HepG2 (cell line): ENCODE measurements around the gene MMRN2. TPM values are rescaled to one million over a fixed set of nuclear protein-coding genes. Genes with fewer than 3 reads are reported as not detected.

Experiments
- ATAC-seq: fragments of 200-7000 bp; cut with Tn5 transposase; 3 replicates; pipeline ENCODE4 v1.9.1; 2020; ENCODE audit warnings: mild to moderate bottlenecking, moderate library complexity
- BruUV-seq: library from RNA; stranded (reverse); fragments of 400-500 nt; replicated peaks from 2 replicates; lab custom pipeline; 2021; lab: Mats Ljungman, UMichigan
- CTCF ChIA-PET: fragments of 300-600 bp; formaldehyde crosslinking; extraction: SDS; loops from one replicate; lab custom pipeline; 2021; ENCODE audit warnings: low total read pairs, inconsistent platforms, low intra/inter-chr PET ratio; lab: Yijun Ruan, JAX
- POLR2A ChIA-PET: fragments of 350-600 bp; sonication (Branson Sonifier 250); formaldehyde crosslinking; loops from one replicate; lab custom pipeline; 2020; ENCODE audit warnings: antibody characterized with exemption, inconsistent platforms; lab: Yijun Ruan, JAX
- DNase-seq: peaks from one replicate; pipeline ENCODE4 v3.0.0-alpha.2; 2015; ENCODE audit warnings: low spot score
- FAIRE-seq: peaks from 3 replicates; lab custom pipeline; 2011; peaks lifted over from hg19 to GRCh38; lab: Jason Lieb, UNC
- H2AFZ ChIP-seq: one replicate; pipeline ENCODE4 v1.6.1; 2011; ENCODE audit warnings: low read length, inconsistent platforms
- H3K27ac ChIP-seq: fragments of 300-600 bp; 3 replicates; pipeline ENCODE4 v1.8.0; 2011; ENCODE audit warnings: mixed run types, mild to moderate bottlenecking, mixed read lengths, low read length, inconsistent platforms; ENCODE audit not compliant: insufficient read depth; ENCODE audit errors: extremely low read length
- H3K27me3 ChIP-seq, 2 experiments: fragments of 200-600 bp in 1 of 2; 2 replicates in 1 of 2; 3 replicates in 1 of 2; pipeline versions ENCODE4 v1.6.0 to v1.8.0; 2011; ENCODE audit warnings: low read length in 2 of 2, mild to moderate bottlenecking in 2 of 2, moderate library complexity in 2 of 2, inconsistent platforms in 1 of 2; ENCODE audit not compliant: insufficient read depth in 2 of 2, control insufficient read depth in 1 of 2
- H3K36me3 ChIP-seq, 2 experiments: fragments of 200-600 bp in 1 of 2; replicated peaks in 1 of 2; 2 replicates in 1 of 2; 3 replicates in 1 of 2; pipeline versions ENCODE4 v1.5.1 to v1.8.0; 2011; ENCODE audit warnings: low read length in 2 of 2, inconsistent platforms in 1 of 2; ENCODE audit not compliant: insufficient read depth in 2 of 2, control insufficient read depth in 1 of 2
- H3K4me1 ChIP-seq: 2 replicates; pipeline ENCODE4 v1.5.1; 2012; ENCODE audit warnings: low read length, inconsistent platforms; ENCODE audit not compliant: insufficient read depth
- H3K4me2 ChIP-seq: 2 replicates; pipeline ENCODE4 v1.6.0; 2011; ENCODE audit warnings: low read depth, low read length, inconsistent platforms
- H3K4me3 ChIP-seq, 3 experiments: fragments of 200-600 bp in 1 of 3; sonication (generic), shearing (Covaris generic) in 1 of 3; replicated peaks in 1 of 3; 2 replicates each; pipeline ENCODE4 v1.5.1; 2011 to 2016; ENCODE audit warnings: low read length in 3 of 3, inconsistent platforms in 2 of 3, low read depth in 2 of 3, mild to moderate bottlenecking in 2 of 3, control low read depth in 1 of 3, mixed read lengths in 1 of 3; ENCODE audit not compliant: insufficient read depth in 1 of 3
- H3K79me2 ChIP-seq: one replicate; pipeline ENCODE4 v1.6.1; 2011; ENCODE audit warnings: low read length, inconsistent platforms; ENCODE audit not compliant: insufficient read depth
- H3K9ac ChIP-seq: 2 replicates; pipeline ENCODE4 v1.6.0; 2011; ENCODE audit warnings: mild to moderate bottlenecking, low read depth, low read length, inconsistent platforms; ENCODE audit not compliant: insufficient read depth
- H3K9me3 ChIP-seq: 2 replicates; pipeline ENCODE4 v1.5.1; 2012; ENCODE audit warnings: mild to moderate bottlenecking, low read length
- H4K20me1 ChIP-seq: 2 replicates; pipeline ENCODE4 v1.6.0; 2011; ENCODE audit warnings: inconsistent platforms, mild to moderate bottlenecking, low read length, moderate library complexity; ENCODE audit not compliant: insufficient read depth
- CENPBD1 ChIP-seq: sonication (generic); formaldehyde crosslinking; IDR thresholded peaks from 2 replicates; pipeline ENCODE4 v1.8.0; 2022; ENCODE audit warnings: missing genetic modification reagents, low read depth, mild to moderate bottlenecking, borderline replicate concordance
- RFX1 ChIP-seq: fragments of 450-650 bp; IDR thresholded peaks from 2 replicates; pipeline ENCODE4 v1.6.1; 2017
- SNAI1 ChIP-seq: sonication (generic); formaldehyde crosslinking; IDR thresholded peaks from 2 replicates; pipeline ENCODE4 v1.5.0; 2020; ENCODE audit warnings: mild to moderate bottlenecking, missing genetic modification reagents, borderline replicate concordance
- ZNF615 ChIP-seq: sonication (generic); formaldehyde crosslinking; IDR thresholded peaks from 2 replicates; pipeline ENCODE4 v1.5.0; 2020; ENCODE audit warnings: mild to moderate bottlenecking, missing genetic modification reagents, borderline replicate concordance
- ZNF670 ChIP-seq: sonication (generic); formaldehyde crosslinking; IDR thresholded peaks from 2 replicates; pipeline ENCODE4 v1.8.0; 2022; ENCODE audit warnings: mild to moderate bottlenecking, missing genetic modification reagents, borderline replicate concordance
- WGBS: methylation state at CpG from one replicate; pipeline ENCODE4 v1.1.6; 2017; ENCODE audit warnings: low lambda C conversion rate; 5-methylcytosine and 5-hydroxymethylcytosine counted together
- in situ Hi-C: cut with HindIII; loops from 2 replicates; pipeline ENCODE4 v1.10.0; 2017; ENCODE audit warnings: low pct_unique_long_range_greater_than_20kb; ENCODE audit not compliant: extremely low pct_ligation_motif_present
- intact Hi-C: fragments of 100-400 bp; cut with micrococcal nuclease; formaldehyde crosslinking; loops from one replicate; pipeline ENCODE4 v1.10.0; 2022; ENCODE audit not compliant: unreplicated experiment
- polyA plus RNA-seq, 8 experiments: library from polyadenylated mRNA; depleted of rRNA in 3 of 8; stranded (reverse) in 7 of 8; unstranded in 1 of 8; fragments of >200 nt; fragmentation: Illumina TruSeq in 4 of 8; extraction: Trizol in 4 of 8; gene quantifications; 2 replicates each; pipeline versions ENCODE4 v1.2.1 to v1.2.3, GENCODE V29; 2011 to 2016; ENCODE audit warnings: low read depth in 4 of 8, missing spikeins in 1 of 8, mixed read lengths in 1 of 8; ENCODE audit not compliant: insufficient read depth in 1 of 8
- total RNA-seq, 5 experiments: library from RNA; depleted of rRNA; stranded (reverse); fragments of >200 nt; fragmentation: Illumina TruSeq; extraction: Trizol; gene quantifications; 2 replicates each; pipeline ENCODE4 v1.2.3, GENCODE V29; 2016; ENCODE audit warnings: low read depth in 1 of 5

The MMRN2 gene
- total and polyA plus RNA-seq, 2 of the 13 experiments (the other 11 are each of a cell fraction or from before 2014, with no cell fraction given) = 0.04 TPM; not detected in 1

DNA sequence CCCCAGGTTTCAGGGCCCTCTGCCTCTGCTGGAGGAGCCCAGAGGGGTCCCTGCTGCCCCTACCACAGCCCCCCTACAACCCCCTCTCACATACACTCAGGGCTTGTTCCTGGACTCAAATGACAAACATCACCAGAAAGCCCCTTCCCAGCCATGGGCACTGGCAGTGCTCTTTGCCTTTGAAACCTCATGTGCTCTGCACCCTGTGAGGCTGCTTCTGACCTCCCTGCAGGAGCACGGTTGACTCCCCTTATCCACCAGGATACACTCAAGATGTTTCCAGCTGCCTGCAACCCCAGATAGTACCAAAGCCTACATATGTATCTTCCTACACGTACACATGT is 7.4 kb upstream of the MMRN2 start (continued):
- TF ChIP-seq ZNF670 (CRISPR knock-in tag) (no peak), SNAI1 (CRISPR knock-in tag) (no peak)

DNA sequence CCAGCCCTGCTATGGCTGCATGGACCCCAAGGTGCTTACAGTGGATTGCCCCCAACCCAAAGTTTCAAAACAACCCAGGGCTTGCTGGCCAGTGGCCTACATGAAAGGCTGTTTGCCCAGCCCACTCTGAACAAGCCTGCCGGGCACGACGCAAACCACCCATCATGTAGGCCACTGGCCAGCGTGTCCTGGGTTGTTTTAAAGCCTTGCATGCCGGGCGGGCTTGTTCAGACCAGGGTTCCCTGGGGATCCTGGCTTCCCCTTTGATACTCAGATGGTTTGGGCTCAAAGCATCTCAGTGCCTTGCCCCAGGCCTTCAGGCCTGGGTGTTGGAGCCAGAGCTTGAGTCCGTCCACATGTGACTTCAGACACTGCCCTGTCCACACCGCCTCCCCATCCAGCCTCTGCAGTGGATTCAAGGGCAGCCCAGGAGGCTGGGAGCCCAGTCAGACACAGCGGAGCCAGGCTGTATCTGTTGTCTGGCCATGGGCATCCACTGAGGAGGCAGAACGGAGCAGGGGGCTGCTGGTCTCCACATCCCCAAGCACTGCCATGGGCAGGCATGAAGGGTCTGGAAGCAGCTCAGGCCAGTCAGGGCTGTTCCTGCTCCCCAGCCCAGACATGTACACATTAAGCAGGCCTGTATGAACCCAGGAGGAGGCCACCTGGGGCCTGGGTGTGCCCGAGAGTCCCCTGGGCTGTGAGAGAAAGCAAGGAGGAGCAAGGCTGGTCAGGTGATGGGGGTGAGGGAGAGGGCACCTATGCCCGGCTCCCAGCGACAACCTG is 6.8 kb upstream of the MMRN2 start:
- in situ Hi-C loops = no loop called here
- Histone ChIP-seq H2AFZ (no peak overlapping the region), H3K9ac (no peak overlapping the region), H3K9me3 (no peaks in the 10 kb centered on the region), H3K4me1 (peaks cover 49% of the 10 kb centered on the region), H3K27ac (no peak overlapping the region), H3K79me2 (no peaks in the 10 kb centered on the region), H3K27me3 (peaks cover 6 to 59% of the 10 kb centered on the region in 2 experiments; a peak in 4 of 5 replicates), H3K4me2 (no peak overlapping the region), H4K20me1 (no peaks in the 10 kb centered on the region), H3K4me3 (no peak overlapping the region; a peak in 1 of 6 replicates), H3K36me3 (no peaks in the 10 kb centered on the region)
- CTCF ChIA-PET = no interaction called here
- no CpG with 5 or more reads among the region's 13 CpGs for WGBS
- FAIRE-seq (no peak), ATAC-seq (no peak), DNase-seq (no peak)
- POLR2A ChIA-PET = no interaction called here
- TF ChIP-seq CENPBD1 (CRISPR knock-in tag) (no peak), ZNF615 (CRISPR knock-in tag) (no peak), RFX1 (no peak)
- no TSS peak for BruUV-seq
- intact Hi-C loops = no loop called here
